GM10248 (cell line): ENCODE data around the gene SLC10A1.

Experiments
- CTCF ChIA-PET: fragments of 300-600 bp; sonication (Branson Sonifier 250); formaldehyde crosslinking; extraction: SDS; loops from one replicate; lab custom pipeline; 2021; ENCODE audit warnings: antibody characterized with exemption; lab: Yijun Ruan, JAX
- POLR2A ChIA-PET: fragments of 350-650 bp; sonication (Branson Sonifier 250); formaldehyde crosslinking; extraction: SDS; loops from one replicate; lab custom pipeline; 2020; ENCODE audit warnings: antibody characterized with exemption; lab: Yijun Ruan, JAX
- DNase-seq: peaks from one replicate; pipeline ENCODE4 v3.0.0; 2012; ENCODE audit errors: extremely low spot score
- TF ChIP-seq, protein P1 (sequence below): IDR thresholded peaks from 2 replicates; pipeline ENCODE4 v1.5.1; 2012; ENCODE audit warnings: mild to moderate bottlenecking, low read depth; ENCODE audit errors: extremely low read depth, missing control alignments, control extremely low read depth

Gene SLC10A1

DNA sequence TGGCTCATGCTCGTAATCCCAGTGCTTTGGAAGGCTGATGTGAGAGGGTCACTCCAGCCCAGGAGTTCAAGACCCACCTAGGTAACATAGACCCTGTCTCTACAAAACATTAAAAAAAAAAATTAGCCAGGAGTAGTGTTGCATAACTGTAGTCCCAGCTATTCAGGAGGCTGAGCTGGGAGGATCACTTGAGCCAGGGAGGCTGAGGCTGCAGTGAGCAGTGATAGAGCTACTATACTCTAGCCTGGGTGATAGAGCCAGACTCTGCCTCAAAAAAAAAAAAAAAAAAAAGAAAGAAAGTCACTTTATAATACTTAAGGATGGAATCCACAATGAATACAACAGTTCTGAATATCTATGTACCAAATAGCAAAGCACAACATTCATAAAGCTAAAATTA is 10.2 kb upstream of the SLC10A1 start:
- DNase-seq: no peak
- POLR2A ChIA-PET: no interaction called here
- CTCF ChIA-PET: interaction anchor here (1.6 to 1.9 kb wide), 3 partner anchors 11 to 222 kb away, joined by 5 to 9 read pairs (median 5); no protein-coding TSS in a partner anchor
- TF ChIP-seq, protein P1, sequence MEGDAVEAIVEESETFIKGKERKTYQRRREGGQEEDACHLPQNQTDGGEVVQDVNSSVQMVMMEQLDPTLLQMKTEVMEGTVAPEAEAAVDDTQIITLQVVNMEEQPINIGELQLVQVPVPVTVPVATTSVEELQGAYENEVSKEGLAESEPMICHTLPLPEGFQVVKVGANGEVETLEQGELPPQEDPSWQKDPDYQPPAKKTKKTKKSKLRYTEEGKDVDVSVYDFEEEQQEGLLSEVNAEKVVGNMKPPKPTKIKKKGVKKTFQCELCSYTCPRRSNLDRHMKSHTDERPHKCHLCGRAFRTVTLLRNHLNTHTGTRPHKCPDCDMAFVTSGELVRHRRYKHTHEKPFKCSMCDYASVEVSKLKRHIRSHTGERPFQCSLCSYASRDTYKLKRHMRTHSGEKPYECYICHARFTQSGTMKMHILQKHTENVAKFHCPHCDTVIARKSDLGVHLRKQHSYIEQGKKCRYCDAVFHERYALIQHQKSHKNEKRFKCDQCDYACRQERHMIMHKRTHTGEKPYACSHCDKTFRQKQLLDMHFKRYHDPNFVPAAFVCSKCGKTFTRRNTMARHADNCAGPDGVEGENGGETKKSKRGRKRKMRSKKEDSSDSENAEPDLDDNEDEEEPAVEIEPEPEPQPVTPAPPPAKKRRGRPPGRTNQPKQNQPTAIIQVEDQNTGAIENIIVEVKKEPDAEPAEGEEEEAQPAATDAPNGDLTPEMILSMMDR: no peak

GRCh38 chr14:69804902-69805301 is 7.9 kb upstream of the SLC10A1 start:
- DNase-seq: no peak
- POLR2A ChIA-PET: no interaction called here
- TF ChIP-seq, protein P1: no peak
- CTCF ChIA-PET: interaction anchor here (0.9 kb wide), 1 partner anchor 14 kb away, joined by 3 read pairs; no protein-coding TSS in a partner anchor

- ChIA-PET CTCF (interaction anchor here (2.2 kb wide), 1 partner anchor 12 kb away, joined by 6 read pairs; no protein-coding TSS in a partner anchor), POLR2A (interaction anchor here (0.7 kb wide), 1 partner anchor 226 kb away, joined by 5 read pairs; no protein-coding TSS in a partner anchor)
- TF ChIP-seq, protein P1: no peak
- no peak for DNase-seq
These were observed 6.7 kb upstream of the SLC10A1 start for GRCh38 chr14:69803753-69804152.

DNA sequence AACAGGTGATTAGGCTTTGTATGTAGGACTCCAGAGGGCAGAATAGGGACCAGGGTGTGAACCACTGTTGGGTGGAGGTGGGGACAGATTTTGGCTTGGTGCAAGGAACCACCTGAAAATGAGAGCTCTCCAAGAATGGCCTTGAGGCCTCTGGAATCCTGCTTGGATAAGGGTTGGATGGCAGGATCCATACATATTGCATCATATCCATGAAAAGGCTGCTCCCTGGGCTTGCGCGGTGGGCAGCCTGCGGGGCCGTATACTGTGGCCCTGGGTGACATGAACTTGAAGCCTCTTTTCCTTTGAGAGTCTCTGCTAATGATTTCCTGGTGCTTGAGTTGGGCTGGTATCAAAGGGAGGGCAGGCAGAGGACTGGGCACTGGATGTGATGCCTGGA is 1.3 kb upstream of the SLC10A1 start:
- ChIA-PET CTCF (interaction anchor here (1.3 kb wide), 1 partner anchor 10 kb away, joined by 3 read pairs; no protein-coding TSS in a partner anchor), POLR2A (no interaction called here)
- TF ChIP-seq, protein P1: no peak
- DNase-seq: no peak

DNA sequence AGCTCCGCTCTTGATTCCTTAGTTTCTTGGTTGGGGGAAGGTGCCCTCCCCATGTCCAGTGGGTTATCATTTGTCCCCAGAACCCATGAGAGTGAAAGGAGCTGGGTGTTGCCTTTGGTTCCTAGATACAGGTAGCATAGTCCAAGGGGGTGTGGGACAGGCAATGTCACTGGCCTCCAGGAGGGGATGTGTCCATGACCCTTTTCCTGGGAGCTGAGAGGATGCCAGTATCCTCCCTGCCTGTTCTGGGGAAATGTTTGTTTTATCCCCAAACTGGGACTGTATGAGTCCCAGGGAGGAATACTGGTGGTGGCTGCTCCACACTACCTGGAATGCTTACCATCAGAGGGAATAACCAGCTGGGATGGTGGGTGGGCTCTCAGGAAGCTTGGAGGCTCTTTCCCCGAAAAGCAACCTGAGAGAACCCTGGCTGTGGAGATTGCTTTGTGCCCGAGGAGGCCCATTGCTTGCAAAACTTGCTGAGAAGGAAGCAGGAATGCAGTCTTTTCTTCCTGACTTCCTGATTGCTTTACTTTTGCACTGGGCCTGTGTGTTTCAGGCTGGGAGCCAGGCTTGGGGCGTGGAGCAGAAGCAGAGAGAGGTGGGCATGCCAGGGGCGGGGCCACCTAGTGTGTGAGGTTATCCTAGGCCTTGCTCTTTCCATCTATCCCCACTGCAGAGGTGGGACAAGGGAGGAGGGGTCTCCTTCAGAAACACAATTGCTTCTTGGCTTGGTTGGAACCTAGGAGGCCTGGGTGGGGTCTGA is 715 bp upstream of the SLC10A1 start:
- DNase-seq: no peak
- ChIA-PET POLR2A (no interaction called here), CTCF (interaction anchor here (1.3 kb wide), 1 partner anchor 10 kb away, joined by 3 read pairs; no protein-coding TSS in a partner anchor)
- TF ChIP-seq, protein P1: no peak

DNA sequence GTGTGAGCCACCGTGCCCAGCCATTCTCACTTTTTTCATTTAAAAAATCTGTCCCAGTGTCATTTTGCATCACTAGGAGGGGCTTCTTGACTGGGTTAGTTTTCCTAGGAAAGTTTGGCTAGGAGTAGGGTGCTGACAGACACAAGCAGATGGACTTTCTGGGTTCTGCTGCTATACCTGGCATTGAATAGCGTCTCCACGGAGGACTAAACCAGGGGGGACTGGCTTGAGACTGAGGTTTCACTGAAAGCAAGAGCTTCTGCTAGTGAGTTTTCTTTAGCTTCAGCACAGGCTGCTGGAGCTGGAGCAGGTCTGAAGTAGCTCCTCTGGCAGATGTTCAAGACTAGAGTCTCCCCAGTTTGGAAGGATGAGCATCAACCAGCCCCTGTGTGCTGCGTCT is 1.4 kb downstream of the SLC10A1 start:
- ChIA-PET POLR2A (interaction anchor here (0.6 kb wide), 1 partner anchor 463 kb away, joined by 5 read pairs; no protein-coding TSS in a partner anchor), CTCF (interaction anchor here (0.7 kb wide), 1 partner anchor 24 kb away, joined by 3 read pairs; no protein-coding TSS in a partner anchor)
- TF ChIP-seq, protein P1: no peak
- DNase-seq: no peak
